GM12892 (cell line): Measurements from ENCODE around the gene MROH7.

ENCODE experiments used
- DNase-seq: peaks from one replicate; pipeline ENCODE4 v3.0.0; 2011; ENCODE audit not compliant: insufficient read length
- FAIRE-seq: peaks from 2 replicates; lab custom pipeline; 2011; peaks lifted over from hg19 to GRCh38; lab: Jason Lieb, UNC
- POLR2A ChIP-seq: IDR thresholded peaks from 2 replicates; pipeline ENCODE4 v1.6.1; 2011; ENCODE audit warnings: low read depth, low read length, control low read depth
- POLR2AphosphoS5 ChIP-seq: IDR thresholded peaks from 2 replicates; pipeline ENCODE4 v1.6.1; 2011; ENCODE audit warnings: low read depth, low read length, control low read depth
- TAF1 ChIP-seq: IDR thresholded peaks from 2 replicates; pipeline ENCODE4 v1.6.1; 2011; ENCODE audit warnings: low read depth, mild to moderate bottlenecking, control low read depth, low read length, borderline replicate concordance

The MROH7 gene

DNA sequence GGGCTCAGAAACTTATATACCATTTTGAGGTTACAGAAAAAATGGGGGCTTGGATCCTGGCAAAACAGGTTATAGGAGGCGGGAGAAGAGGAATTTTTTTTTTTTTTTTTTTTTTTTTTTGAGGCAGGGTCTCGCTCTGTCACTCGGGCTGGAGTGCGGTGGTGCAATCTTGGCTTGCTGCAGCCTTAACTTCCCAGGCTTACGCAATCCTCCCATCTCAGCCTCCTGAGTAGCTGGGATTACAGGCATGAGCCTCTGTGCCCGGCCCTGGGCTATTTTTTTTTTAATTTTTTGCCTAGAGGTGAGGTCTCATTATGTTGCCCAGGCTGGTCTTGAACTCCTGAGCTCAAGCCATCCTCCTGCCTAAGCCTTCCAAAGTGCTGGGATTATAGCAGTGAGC is 24.7 kb downstream of the MROH7 start:
- FAIRE-seq (no peak), DNase-seq (no peak)
- no peak for TF ChIP-seq POLR2A
- TF ChIP-seq TAF1, result no peak
- TF ChIP-seq POLR2AphosphoS5, result no peak

DNA sequence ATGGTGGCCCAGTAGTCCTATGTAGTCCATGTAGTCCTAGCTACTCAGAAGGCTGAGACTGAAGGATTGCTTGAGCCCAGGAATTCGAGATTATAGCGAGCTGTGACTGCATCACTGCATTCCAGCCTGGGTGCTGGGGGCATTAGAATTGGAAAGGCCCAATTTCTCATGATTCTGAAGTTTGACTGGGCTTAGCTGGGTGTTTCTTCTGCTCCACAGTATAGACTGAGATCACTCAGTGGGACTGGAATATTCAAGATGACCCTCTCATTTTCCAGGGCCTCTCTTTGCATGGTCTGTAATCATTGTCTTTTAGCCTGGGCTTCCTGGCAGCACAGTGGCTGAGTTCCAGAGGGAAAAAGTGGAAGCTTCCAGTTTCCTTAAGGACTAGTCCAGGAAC is 26.2 kb downstream of the MROH7 start:
- TF ChIP-seq POLR2AphosphoS5, result no peak
- FAIRE-seq, result no peak
- no peak for DNase-seq

DNA sequence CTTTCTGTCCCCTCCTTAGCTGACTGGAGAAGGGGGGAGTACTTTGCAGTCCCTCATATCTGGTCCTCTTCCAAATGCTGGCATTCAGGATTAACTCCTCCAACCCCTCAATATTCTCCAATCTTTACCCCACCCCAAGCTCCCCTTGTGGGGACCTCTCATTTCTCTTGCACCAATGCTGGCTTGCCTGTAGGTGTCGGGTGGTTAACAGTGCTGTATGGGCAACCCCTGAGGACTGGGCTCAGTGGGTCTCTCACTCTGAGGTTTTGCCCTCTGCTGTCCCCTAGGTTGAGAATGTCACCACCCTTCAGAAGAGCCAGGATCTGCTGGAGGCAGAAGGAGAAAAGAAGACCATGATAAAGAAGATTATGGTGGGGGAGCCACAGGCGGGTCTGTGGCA is 27.0 kb downstream of the MROH7 start:
- no peak for TF ChIP-seq POLR2A
- TF ChIP-seq TAF1, result no peak
- TF ChIP-seq POLR2AphosphoS5, result no peak
- no peak for FAIRE-seq

DNA sequence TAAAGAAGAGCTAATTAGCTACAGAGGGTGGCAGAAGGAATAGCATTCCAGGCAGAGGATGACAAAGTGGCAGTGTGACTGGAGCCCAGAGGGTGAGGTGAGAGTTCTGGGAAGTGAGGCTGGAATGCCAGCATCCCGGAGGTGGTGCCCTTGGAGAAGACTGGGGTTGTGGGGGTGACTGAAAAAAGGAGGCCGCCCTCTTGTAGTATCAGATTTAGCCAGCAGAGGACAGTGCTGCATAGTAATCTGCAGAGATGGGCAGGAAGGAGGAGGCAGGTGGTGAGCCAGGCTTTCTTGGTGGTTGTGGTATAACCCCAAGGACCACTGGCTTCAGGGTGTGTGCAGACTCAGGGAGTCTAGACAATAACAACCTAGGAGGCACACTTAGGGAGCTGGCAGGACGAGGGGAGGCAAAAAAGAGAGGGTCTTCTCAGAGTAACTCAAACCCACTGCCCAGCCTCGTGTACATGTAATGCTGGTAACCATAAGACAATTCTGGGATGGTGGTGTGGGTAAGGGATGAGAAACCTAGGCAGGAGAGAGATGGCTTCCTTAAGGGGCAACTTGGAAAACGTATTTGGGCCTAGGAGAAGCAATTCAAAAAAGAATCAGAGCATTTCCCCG is 30.5 kb downstream of the MROH7 start:
- FAIRE-seq, result peak; percentile 94
- DNase-seq, result peak; percentile 53
- TF ChIP-seq TAF1 (no peak), POLR2AphosphoS5 (no peak), POLR2A (no peak)

More for the DNA sequence above, 27.0 kb downstream of the MROH7 start:
- no peak for DNase-seq

DNA sequence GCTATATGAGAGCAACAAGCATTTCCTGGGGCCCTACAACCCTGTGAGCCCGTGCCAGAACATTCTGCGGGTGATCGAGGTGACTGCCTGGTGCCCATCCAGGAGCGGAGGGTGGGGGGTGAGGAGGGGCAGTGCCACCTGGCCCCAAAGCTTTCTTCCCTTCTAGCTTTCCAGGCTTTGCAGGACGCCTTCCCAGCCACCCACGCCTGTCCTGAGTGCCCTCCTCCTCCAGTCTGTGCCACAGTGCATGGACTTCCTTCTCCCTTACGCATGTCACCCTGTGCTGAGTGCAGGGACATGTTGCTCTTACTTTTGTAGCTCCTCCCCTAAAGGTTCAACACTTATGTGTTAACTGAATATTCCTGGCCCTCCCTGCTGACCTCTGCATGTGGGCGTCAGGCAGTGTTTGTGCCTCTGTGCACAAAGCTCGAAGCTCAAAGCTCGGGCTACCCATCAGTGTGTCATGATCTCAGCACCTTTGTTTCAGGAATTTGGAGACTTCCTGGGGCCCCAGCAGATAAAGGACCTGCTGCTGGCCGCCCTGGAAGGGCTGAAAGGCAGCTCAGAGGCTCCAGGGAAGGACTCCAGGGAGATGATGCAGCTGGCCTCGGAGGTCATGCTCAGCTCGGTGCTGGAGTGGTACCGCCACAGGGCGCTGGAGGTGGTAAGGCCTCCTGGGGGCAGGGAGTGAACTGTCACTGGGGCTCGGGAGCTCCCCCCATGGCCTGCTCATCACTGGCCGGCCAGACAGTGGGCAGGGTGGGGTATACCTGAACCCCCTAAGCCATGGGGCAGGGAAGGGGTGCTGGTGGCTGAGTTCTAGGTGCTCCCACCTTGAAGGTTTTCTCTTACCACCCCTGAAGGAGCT is 37.4 kb downstream of the MROH7 start:
- TF ChIP-seq POLR2AphosphoS5 (no peak), POLR2A (no peak), TAF1 (no peak)
- DNase-seq (no peak), FAIRE-seq (no peak)

DNA sequence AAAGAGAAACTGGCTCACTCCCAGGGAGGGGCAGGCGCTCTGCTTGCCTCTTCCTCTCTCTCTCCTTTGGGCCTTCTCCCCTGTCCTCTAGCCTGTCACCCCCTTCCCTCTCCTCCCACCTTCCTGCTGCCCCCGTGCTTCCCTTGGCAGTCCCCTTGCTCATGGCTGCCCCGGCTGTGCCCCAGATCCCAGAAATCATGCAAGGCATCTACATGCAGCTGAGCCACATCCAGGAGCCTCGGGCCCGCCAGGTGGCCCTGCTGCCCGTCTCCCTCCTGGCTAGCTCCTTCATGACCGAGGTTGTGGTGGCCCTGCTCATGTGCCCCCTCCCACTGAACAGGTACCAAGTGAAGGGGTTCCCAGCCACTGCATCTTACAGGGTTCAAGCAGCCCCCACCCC is 38.1 kb downstream of the MROH7 start:
- no peak for FAIRE-seq
- no peak for DNase-seq
- no peak for TF ChIP-seq POLR2A
- no peak for TF ChIP-seq TAF1
- TF ChIP-seq POLR2AphosphoS5, result no peak

DNA sequence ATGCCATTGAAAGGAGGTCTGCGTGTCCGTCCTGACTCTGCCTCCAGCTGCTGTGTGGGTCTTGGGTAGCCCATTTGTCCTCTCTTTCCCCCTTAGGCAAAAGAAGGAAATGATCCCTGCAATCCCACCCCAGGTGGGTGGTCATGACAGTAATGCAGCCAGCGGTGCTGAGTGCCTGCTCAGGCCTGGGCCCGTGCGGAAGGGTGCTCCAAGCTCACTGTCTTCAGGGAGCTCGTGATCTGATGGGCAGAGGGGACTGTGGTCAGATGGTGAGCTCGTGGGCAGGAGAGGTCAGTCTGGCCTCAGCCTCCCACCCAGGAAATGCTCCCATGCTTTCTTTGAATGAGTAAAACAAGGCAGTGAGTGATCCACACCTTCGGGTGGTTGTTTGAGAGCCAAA is 38.8 kb downstream of the MROH7 start:
- DNase-seq (no peak), FAIRE-seq (no peak)
- no peak for TF ChIP-seq TAF1
- TF ChIP-seq POLR2A, result no peak
- TF ChIP-seq POLR2AphosphoS5, result no peak

DNA sequence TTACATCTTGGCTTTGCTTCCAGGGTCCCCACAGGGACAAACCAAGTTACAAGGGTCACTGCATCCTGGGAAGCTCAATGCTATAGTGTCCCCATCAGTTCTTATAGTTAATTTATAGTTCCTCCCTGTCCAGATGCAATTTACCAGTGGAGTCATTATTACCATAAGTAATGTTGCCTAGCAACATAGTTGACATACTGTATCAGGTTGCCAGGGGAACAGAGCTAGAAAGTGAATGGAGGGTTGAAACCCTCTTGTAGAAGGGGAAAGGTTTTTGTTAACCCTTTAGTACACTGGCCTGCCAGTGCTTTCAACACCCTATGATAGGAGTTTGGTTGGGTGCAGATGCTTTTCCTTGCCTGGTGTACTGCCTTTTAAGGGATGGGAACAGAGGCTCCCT is 39.8 kb downstream of the MROH7 start:
- no peak for DNase-seq
- no peak for FAIRE-seq
- TF ChIP-seq POLR2AphosphoS5, result no peak
- TF ChIP-seq POLR2A, result no peak
- TF ChIP-seq TAF1, result no peak

DNA sequence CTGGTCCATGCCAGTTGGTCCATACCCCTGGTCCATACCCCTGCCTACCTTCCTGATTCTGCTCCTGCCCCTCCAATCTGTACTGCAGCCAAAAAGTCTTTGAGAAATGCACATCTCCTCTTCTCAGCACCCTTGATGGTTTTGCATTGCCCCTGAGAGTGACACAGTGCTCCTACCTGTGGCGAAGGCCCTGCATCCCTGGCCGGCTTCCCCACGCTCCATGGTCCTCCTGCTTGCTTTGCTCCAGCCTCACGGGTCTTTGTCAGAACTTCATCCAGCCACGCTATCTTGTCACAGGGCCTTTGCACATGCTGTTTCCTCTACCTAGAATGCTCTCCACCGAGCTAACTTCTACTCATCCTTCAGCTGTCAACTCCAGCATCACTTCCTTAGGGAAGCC is 41.9 kb downstream of the MROH7 start:
- FAIRE-seq, result no peak
- no peak for TF ChIP-seq POLR2AphosphoS5
- no peak for TF ChIP-seq POLR2A
- no peak for TF ChIP-seq TAF1

DNA sequence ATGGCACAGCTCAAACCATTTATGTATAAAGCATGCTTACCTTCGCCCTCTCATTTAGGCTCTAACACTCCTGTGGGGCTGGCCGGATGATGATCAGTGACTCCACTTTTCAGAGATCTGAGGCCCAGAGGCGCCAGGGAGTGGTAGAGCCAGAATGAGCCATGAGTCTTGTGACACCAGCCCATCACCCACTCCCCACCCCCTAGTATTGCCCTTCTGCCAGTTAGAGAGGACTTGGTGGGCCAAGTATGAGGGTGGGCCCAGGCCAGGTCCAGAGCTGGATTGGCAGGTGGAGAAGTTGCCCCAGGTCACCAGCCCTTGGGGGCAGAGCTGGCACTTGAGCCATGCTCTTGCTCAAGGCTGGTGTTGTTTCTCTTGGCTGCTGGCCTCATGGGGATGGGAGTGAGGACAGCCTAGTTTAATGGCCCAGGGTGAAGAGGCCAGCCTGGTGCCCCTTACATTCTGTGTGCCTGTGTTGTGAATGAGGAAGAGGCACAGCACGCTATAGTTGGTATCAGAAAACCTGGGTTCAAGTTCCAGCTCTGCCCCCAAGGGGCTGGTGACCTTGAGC is 43.8 kb downstream of the MROH7 start:
- DNase-seq, result no peak
- no peak for FAIRE-seq
- no peak for TF ChIP-seq TAF1

More for the DNA sequence above, 41.9 kb downstream of the MROH7 start:
- DNase-seq, result no peak

DNA sequence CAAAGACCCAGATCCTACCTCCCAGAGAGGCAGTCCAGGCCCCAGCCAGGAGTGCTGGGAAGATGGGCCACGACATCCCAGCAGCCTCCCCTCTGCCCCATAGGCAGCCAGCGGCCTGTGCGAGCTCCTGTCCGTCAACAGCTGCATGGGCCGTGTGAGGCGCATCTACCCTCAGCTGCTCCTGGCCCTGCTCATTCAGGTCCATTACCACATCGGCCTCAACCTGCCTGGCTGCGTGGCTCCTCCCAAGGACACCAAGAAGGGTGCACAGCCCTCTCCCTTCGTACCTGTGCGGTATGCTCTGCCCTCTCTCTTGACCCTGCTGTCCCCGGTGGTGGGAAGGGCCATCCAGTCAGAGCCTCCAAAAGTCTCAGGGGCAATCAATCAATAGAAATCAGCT is 44.6 kb downstream of the MROH7 start:
- TF ChIP-seq POLR2A (no peak), TAF1 (no peak), POLR2AphosphoS5 (no peak)
- DNase-seq, result no peak
- FAIRE-seq, result no peak

DNA sequence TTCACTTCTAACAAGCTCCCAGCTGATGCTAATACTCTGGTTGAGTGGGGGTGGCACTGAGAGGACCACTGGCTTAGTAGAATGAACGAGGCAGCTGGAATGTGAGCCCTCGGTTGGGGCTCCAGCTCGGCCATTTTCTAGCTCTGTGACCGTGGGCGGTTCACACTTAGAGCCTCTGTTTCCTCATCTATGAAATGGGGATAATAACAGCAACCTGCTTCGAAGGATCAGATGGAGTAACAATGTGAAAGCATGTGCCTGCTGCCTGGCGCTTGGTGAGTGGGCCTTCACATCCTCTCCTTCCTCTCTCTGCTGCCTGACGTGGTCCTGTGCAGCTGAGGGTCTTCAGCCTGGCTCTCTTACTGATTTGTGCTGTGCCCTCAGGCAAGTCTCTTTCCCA is 53.2 kb downstream of the MROH7 start:
- FAIRE-seq (no peak), DNase-seq (no peak)
- TF ChIP-seq TAF1, result no peak
- TF ChIP-seq POLR2A, result no peak
- no peak for TF ChIP-seq POLR2AphosphoS5
